C1 segment of cervical spinal cord (tissue), 14 donors: ENCODE data around the gene CHRFAM7A.
"Not testable (repeated sequence)": the region's sequence is repeated elsewhere in the genome, so short reads cannot be mapped to it uniquely, and the experiment has no call there.

Experiments used
- DNase-seq, 14 donors: peaks; one replicate each; lab custom pipeline; 2025; lab: John Stamatoyannopoulos, UW

CHRFAM7A gene

GRCh38 chr15:30392766-30393663 is at the start of gene CHRFAM7A:
Gene CHRFAM7A (minus strand): TSS chr15:30393540. CDS start chr15:30383351, 10,189 bp downstream.
- not testable (repeated sequence) for DNase-seq

- DNase-seq, result not testable (repeated sequence)
Measured at GRCh38 chr15:30438348-30438747, 45.0 kb upstream of the CHRFAM7A start.

DNA sequence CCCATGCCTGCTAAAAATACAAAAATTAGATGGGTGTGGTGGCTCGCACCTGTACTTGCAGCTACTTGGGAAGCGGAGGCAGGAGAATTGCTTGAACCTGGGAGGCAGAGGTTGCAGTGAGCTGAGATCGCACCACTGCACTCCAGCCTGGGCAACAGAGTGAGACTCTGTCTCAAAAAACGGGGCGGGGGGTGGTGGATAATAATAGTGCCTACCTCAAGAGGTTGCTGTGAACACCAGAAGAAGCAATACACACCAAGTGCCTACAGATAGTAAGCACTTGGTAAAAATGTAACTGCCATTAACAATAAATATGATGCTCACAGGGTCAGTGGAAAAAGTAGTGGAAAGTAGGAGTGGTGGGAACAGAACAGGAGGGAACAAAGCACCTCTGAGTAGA is 42.5 kb upstream of the CHRFAM7A start:
- not testable (repeated sequence) for DNase-seq

DNA sequence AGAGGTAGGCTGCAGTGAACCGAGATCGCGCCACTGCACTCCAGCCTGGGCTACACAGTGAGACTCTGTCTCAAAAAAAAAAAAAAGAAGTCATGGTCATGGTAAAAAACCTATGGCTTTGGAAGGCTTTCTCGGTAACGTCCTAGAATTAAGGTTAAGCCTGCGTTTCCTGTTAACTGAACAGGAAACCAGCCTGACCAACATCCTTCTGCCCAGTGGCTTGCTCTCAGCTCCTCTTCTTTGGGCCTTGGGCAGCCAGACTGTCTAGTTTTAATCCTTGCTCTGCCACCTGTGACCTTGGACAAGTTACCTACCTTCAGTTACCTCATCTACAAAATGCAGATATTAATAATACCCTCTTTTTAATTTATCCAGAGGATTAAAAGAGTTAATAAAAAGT is 27.4 kb upstream of the CHRFAM7A start:
- DNase-seq, result not testable (repeated sequence)

DNA sequence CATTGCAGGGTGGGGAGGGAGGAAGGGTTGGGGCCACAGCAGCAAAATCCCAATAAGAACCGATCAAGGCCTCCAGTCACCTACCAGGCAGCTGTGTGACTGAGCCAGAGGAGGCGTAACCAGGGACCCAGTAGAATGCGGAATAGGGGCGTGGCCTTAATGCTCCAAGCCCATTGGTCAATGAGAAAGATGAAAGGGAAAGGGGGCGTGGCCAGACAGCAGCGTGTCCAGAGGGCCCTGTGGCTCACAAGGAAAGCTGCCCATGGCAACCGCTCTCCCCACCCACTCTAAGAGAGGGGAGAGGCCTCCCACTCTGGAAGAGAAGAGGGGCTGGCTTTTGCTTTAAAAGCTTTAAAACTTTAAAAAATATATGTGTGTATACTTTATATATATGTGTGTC is 20.8 kb upstream of the CHRFAM7A start, which contains the start of gene GOLGA8R:
GOLGA8R (minus strand) TSS at position 101 of the 400 bp plus-strand sequence; CDS start at position 3, 98 bp downstream.
- not testable (repeated sequence) for DNase-seq

GRCh38 chr15:30407636-30408035 is 14.3 kb upstream of the CHRFAM7A start:
- not testable (repeated sequence) for DNase-seq

DNA sequence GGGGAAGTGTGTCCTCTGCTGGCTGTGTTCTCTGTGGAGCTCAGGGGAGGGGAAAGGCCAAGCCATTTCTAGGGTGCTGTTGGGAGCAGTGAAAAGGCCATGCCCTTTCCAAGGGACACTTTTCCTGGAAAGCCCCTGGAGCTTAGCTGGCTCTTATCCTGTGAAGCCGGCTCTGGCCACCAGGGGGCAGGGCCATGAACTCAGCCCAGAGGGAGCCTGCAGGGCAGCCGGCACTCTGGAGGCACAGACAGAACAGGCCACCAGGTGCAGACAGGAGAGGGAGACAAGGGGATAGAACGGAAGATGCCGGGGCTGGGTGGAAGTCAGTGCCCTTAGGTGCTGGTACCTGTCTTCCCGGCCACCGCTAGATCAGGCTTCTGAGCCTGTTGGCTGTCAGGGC is 5.6 kb upstream of the CHRFAM7A start:
- not testable (repeated sequence) for DNase-seq

GRCh38 chr15:30393664-30393991 is 288 bp upstream of the CHRFAM7A start:
- DNase-seq, result not testable (repeated sequence)

- not testable (repeated sequence) for DNase-seq
Measured at GRCh38 chr15:30386318-30386887, 6.9 kb downstream of the CHRFAM7A start.

GRCh38 chr15:30377082-30377413 is 16.3 kb downstream of the CHRFAM7A start:
- DNase-seq, result not testable (repeated sequence)

DNA sequence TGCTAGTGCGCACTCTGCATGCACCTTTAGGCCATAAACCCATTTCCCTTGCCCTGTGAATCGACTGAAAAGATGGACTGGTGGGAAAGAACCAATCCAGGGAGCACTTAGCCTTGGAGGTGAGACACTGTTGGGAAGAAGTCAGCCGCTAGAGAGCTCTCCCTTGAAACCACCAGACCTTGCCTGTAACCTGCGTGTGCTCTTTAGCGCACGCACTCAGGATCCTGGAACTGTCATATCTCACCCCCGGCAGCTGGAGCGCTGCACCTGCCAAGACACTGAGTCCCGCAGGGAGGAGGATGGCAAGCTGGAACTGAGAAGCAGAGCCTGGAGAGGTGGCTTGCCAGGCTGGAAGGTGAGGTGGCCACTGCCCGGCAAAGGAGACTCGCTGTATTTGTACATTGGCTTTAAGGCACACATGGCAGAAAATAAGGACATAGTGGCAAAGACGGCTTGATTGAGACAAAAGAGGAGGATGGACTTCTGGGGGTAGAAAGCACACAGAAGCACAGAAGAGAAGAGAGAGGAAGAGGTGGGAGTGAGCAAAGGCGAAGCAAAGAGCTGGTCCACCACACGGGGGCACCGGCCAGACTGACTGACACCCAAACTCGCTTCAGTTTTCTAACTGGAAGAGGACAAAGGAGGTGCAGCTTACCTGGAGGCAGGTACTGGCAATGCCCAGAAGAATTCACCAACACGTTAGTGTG is 16.8 kb downstream of the CHRFAM7A start:
- not testable (repeated sequence) for DNase-seq

DNA sequence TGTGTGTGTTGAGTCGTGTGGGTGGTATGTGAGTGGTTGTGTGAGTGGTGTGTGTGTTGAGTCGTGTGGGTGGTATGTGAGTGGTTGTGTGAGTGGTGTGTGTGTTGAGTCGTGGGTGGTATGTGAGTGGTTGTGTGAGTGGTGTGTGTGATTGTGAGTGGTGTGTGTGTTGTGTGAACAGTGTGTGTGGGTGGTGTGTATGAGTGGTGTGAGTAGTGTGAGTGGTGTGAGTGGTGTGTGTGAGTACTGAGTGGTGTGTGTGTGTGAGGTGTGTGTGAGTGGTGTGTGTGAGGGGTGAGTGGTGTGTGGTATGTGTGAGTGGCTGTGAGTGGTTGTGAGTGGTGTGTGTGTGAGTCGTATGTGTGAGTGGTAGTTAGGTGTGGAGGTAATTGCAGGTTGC is 17.5 kb downstream of the CHRFAM7A start:
- DNase-seq, result not testable (repeated sequence)

DNA sequence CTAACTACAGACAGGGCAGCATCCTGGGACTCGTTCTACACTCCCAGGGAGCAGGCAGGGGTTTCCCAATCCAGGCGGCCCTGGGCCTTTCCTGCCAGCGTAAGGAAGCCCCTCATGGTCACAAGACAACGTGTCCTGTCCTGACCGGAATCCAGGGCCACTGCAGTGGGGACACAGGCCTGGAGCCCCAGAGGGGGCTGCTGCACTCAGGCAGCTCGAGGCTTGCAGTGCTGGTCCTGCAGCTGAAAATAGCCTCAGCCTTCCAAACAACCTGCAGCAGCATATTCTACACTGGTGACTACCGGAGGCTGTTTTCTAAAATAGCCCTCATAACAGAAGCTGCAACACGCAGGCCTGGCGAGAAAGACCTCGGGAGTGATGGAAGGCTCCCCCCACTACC is 18.5 kb downstream of the CHRFAM7A start:
- not testable (repeated sequence) for DNase-seq

DNA sequence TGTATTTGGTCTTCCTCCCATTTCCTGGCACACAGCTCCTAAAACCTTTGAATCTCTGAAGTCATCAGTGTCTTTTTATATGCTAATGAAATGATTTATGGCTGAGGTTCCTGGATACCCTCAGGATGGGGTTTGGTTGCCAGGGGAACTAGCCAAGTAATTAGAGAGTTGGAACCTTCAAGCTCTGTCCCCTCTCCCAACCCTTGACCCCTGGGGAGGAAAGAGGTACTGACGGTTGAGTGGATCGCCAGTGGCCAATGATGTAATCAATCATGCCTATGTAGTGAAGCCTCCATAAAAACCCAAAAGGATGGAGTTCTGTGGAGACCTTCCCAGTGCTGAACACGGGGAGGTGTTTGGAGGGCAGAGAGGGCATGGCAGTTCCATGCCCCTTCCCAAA is 25.1 kb downstream of the CHRFAM7A start:
- not testable (repeated sequence) for DNase-seq

DNA sequence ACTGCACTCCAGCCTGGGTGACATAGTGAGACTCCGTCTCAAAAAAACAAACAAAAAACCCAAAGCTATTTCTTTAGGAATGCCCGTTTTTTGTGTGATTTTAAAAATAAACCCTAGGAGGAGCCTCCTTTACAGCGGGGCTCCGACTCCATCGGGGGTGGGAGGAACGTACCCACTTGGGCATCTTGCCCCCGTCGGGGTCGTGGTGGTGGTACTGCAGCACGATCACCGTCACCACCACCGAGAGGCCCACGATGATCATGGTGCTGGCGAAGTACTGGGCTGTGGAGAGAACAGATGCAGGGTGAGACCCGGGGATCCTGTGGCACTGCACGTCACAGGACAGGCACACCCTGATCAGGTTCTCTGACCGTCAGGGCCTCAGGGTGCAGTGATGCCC is 26.1 kb downstream of the CHRFAM7A start:
- DNase-seq, result not testable (repeated sequence)

GRCh38 chr15:30361404-30361803 is 31.9 kb downstream of the CHRFAM7A start:
- not testable (repeated sequence) for DNase-seq

- not testable (repeated sequence) for DNase-seq
Measured at GRCh38 chr15:30360990-30361389, 32.4 kb downstream of the CHRFAM7A start.

DNA sequence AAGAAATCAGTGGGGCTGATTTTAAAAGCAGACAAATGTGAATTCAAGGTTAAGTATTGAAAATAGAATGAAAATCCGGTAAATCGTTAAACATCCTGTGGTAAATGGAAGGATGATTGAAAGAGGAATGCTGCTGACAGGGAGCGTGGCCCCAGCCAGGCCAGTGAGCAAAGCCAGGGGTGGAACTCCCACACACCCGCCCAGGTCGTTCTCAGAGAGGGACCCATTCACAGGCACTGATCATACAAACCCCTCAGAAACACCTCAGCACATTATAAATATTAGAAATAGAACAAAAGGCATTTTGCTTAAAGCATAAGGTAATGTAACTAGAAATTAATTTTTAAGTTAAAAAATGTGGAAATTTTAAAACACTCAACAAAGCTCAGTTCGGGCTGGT is 38.3 kb downstream of the CHRFAM7A start:
- DNase-seq, result not testable (repeated sequence)

- DNase-seq, result not testable (repeated sequence)
Measured at GRCh38 chr15:30349803-30350202, 43.5 kb downstream of the CHRFAM7A start.

GRCh38 chr15:30336584-30336983 is 56.8 kb downstream of the CHRFAM7A start:
- not testable (repeated sequence) for DNase-seq

DNA sequence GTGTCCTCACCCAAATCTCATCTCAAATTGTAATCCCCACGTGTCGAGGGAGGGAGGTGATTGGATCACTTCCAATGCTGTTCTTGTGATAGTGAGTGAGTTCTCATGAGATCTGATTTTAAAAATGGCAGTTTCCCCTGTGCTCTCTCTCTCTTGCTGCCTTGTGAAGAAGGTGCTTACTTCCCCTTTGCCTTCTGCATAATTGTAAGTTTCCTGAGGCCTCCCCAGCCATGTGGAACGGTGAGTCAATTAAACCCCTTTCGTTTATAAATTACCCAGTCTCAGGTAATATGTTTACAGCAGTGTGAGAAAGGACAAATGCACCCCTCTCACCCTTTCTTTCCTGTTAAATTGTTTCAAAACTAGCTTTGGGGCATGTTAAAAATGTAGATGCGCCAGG is 59.2 kb downstream of the CHRFAM7A start:
- DNase-seq, result not testable (repeated sequence)

- DNase-seq, result not testable (repeated sequence)
Measured at GRCh38 chr15:30326145-30326544, 67.2 kb downstream of the CHRFAM7A start.
